Activated B cell treated with CpG ODN at 0.5 μM for 24 hours (primary cell): ENCODE measurements around the gene B3GAT2. TPM values are rescaled to one million over a fixed set of nuclear protein-coding genes. Genes with fewer than 3 reads are reported as not detected.

Source experiments
- ATAC-seq: fragments of 200-7000 bp; cut with Tn5 transposase; one replicate; pipeline ENCODE4 v1.10.0; 2021; ENCODE audit warnings: low read depth, mild to moderate bottlenecking, moderate library complexity
- CTCF ChIA-PET: fragments of 350-600 bp; sonication (Branson Sonifier 250); formaldehyde crosslinking; loops from one replicate; lab custom pipeline; 2021; ENCODE audit warnings: antibody characterized with exemption; lab: Charles Lee
- POLR2A ChIA-PET: fragments of 350-600 bp; sonication (Branson Sonifier 250); formaldehyde crosslinking; loops from one replicate; lab custom pipeline; 2021; ENCODE audit warnings: antibody characterized with exemption; lab: Charles Lee
- DNase-seq: peaks from one replicate; pipeline ENCODE4 v3.0.0; 2022
- H3K27ac Mint-ChIP-seq: one replicate; pipeline ENCODE4 v1.8.0; 2020; ENCODE audit warnings: mixed read lengths
- H3K27me3 Mint-ChIP-seq: one replicate; pipeline ENCODE4 v1.8.0; 2021; ENCODE audit warnings: mixed read lengths
- H3K36me3 Mint-ChIP-seq: one replicate; pipeline ENCODE4 v1.8.0; 2021; ENCODE audit warnings: low read depth, mixed read lengths
- H3K4me1 Mint-ChIP-seq: one replicate; pipeline ENCODE4 v1.8.0; 2021; ENCODE audit warnings: mixed read lengths
- H3K4me3 Mint-ChIP-seq: one replicate; pipeline ENCODE4 v1.8.0; 2020; ENCODE audit warnings: mild to moderate bottlenecking, mixed read lengths
- H3K9me3 Mint-ChIP-seq: one replicate; pipeline ENCODE4 v1.8.0; 2020; ENCODE audit warnings: mixed read lengths
- intact Hi-C: fragments of 100-400 bp; cut with micrococcal nuclease; formaldehyde crosslinking; loops from one replicate; pipeline ENCODE4 v1.15.1; 2024
- total RNA-seq: library from RNA; stranded (reverse); gene quantifications from 2 replicates; pipeline ENCODE4 v1.2.3, GENCODE V29; 2022
- TF ChIP-seq, protein P1 (sequence below): fragments of 200-600 bp; IDR thresholded peaks from one replicate; pipeline ENCODE4 v1.8.0; 2022; ENCODE audit warnings: antibody characterized with exemption, mild to moderate bottlenecking

B3GAT2 gene
- total RNA-seq, 1 donor from 2014 or later = not detected

DNA sequence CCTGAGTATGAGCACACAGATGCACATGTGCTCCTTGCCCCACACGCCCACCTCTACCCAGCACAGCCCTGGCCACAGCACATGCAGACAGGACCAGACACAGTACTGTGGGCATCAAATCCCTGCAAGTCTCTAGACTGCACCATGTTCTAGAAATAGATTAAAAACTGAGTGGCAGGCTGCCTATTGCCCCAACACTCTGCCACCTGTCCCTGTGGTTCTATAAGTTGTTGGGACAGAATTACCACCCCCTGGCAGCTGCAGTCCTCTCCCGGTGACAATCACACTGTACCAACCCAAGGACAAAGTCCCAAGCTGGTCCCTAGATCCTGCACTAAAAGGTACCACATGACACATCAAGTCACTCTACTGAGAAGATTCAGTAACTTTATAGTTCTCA, 70.2 kb downstream of the B3GAT2 start:
- Mint-ChIP-seq H3K9me3 (no peaks in the 10 kb centered on the region), H3K36me3 (no peaks in the 10 kb centered on the region), H3K4me3 (no peak overlapping the region), H3K27ac (no peak overlapping the region), H3K27me3 (peaks cover 4% of the 10 kb centered on the region), H3K4me1 (no peaks in the 10 kb centered on the region)
- intact Hi-C loops = no loop called here
- ATAC-seq (no peak), DNase-seq (no peak)
- ChIA-PET CTCF (interaction anchor here (0.9 to 5.1 kb wide), 4 partner anchors 27 to 205 kb away, joined by 3 to 144 read pairs (median 20); no protein-coding TSS in a partner anchor), POLR2A (no interaction called here)
- TF ChIP-seq, protein P1, sequence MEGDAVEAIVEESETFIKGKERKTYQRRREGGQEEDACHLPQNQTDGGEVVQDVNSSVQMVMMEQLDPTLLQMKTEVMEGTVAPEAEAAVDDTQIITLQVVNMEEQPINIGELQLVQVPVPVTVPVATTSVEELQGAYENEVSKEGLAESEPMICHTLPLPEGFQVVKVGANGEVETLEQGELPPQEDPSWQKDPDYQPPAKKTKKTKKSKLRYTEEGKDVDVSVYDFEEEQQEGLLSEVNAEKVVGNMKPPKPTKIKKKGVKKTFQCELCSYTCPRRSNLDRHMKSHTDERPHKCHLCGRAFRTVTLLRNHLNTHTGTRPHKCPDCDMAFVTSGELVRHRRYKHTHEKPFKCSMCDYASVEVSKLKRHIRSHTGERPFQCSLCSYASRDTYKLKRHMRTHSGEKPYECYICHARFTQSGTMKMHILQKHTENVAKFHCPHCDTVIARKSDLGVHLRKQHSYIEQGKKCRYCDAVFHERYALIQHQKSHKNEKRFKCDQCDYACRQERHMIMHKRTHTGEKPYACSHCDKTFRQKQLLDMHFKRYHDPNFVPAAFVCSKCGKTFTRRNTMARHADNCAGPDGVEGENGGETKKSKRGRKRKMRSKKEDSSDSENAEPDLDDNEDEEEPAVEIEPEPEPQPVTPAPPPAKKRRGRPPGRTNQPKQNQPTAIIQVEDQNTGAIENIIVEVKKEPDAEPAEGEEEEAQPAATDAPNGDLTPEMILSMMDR = no peak

DNA sequence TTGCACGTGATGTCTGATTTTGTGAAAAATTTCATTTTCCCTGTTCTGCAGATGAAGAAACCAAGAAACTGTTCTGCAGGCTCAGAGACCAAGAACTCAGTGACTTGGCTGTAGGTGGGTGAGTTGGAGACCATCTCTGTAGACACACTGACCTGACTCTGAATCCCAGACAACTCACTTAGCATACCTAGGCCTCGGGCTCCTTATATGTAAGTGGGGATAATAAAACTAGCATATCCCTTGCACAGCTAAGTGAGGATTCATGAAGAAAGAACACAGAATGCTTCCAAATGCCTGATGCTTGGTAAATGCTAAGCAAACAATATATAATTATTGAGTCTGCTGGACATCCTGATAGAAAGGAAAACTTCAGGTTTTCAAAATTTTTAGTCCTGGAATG, 70.8 kb downstream of the B3GAT2 start:
- intact Hi-C loops = no loop called here
- Mint-ChIP-seq H3K9me3 (no peaks in the 10 kb centered on the region), H3K36me3 (no peaks in the 10 kb centered on the region), H3K27ac (no peak overlapping the region), H3K27me3 (peaks cover 8% of the 10 kb centered on the region), H3K4me3 (no peak overlapping the region), H3K4me1 (no peaks in the 10 kb centered on the region)
- ChIA-PET POLR2A (no interaction called here), CTCF (interaction anchor here (0.9 to 5.1 kb wide), 5 partner anchors 27 to 665 kb away, joined by 3 to 144 read pairs (median 5); no protein-coding TSS in a partner anchor)
- no peak for DNase-seq
- TF ChIP-seq, protein P1 = no peak
- no peak for ATAC-seq

DNA sequence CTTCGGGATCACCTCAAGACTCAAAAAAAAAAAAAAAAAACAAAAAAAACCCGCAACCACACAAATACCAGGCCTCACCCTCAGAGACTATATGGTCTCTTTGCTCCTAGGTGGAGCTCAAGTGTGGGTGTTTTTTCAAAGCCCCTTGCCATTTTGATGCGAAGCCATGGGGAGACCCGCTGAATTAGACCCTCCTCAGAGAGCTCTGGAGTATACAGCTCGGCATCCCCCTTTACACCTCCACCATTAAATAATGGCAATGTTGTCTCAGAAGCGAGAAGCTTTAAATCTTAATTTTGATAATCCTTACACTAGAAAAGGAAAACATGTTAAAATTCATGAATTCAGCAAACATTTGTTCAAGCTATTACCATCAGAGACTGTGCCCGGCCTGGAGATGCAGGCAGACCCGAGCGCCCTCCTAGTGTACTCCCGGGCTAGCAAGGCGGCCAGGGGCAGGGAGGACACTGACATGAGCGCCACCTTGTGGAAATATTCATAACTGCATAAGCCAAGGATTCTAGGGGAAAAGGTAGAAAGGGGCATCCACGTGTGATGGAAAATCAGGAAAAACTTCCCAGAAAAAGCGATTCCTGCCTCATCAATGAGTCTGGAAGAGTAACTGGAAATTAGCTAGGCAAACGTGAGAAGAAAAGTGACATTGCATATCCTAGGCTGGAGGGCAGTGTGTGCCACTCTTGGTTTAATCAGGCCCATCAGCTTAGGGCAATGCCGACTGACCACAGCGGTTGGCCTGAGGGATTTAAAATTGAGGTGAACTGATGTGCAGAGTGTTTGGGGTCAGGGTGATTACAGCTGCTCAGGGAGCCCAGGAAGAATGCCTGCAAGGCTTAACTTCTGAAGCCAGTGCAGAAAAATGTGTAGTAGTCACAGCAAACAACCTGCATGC, 72.5 kb downstream of the B3GAT2 start:
- Mint-ChIP-seq H3K4me3 (no peak overlapping the region), H3K36me3 (no peaks in the 10 kb centered on the region), H3K9me3 (no peaks in the 10 kb centered on the region), H3K4me1 (no peaks in the 10 kb centered on the region), H3K27ac (no peak overlapping the region), H3K27me3 (peaks cover 12% of the 10 kb centered on the region)
- ATAC-seq (peak; percentile 85), DNase-seq (no peak)
- ChIA-PET POLR2A (interaction anchor here (0.6 kb wide), 1 partner anchor 75 kb away, joined by 11 read pairs; no protein-coding TSS in a partner anchor), CTCF (interaction anchor here (0.5 to 5.1 kb wide), 27 partner anchors 9 to 663 kb away, joined by 3 to 144 read pairs (median 4); partner anchors contain the start of gene FAM135A)
- TF ChIP-seq, protein P1 = peak; percentile 78
- intact Hi-C loops = loop anchor here (1.0 to 5.0 kb wide), 7 partner anchors 72 to 663 kb away; partner anchors contain the start of gene B3GAT2

DNA sequence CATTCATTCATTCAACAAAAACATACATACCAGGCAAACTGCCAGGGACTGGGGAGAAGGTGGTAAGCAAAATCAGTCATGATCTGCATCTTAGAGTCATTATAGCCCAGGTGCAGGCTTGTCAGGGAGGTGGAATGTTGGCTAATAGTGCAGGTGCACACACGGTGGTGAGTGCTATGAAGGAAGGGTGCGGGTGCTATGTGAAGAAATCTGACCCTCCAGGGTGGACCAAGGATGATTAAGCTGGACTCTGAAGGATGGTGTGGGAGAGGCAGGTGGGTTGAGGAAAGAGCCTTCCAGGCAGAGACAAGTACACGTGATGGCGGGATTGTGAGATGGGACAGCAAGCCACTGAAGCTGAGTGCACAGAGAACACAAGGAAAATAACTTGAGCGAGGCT, 77.4 kb downstream of the B3GAT2 start:
- no peak for DNase-seq
- H3K27me3 Mint-ChIP-seq = peaks cover 17% of the 10 kb centered on the region
- intact Hi-C loops = no loop called here
- ATAC-seq = no peak
- H3K27ac Mint-ChIP-seq = no peak overlapping the region
- TF ChIP-seq, protein P1 = no peak
- CTCF ChIA-PET = no interaction called here
- H3K4me3 Mint-ChIP-seq = no peak overlapping the region
- no peaks in the 10 kb centered on the region for H3K4me1 Mint-ChIP-seq
- H3K36me3 Mint-ChIP-seq = no peaks in the 10 kb centered on the region
- POLR2A ChIA-PET = no interaction called here
- no peaks in the 10 kb centered on the region for H3K9me3 Mint-ChIP-seq
